GM21786 (cell line): ENCODE data around the gene LYZL4.

ENCODE experiments used
- ATAC-seq: cut with Tn5 transposase; IDR thresholded peaks from one replicate; pipeline ENCODE4 v1.9.1; 2021; ENCODE audit not compliant: unreplicated experiment

LYZL4 gene

GRCh38 chr3:42428830-42429229 lies 18.4 kb upstream of the LYZL4 start:
- ATAC-seq: no peak

GRCh38 chr3:42425736-42426407 lies 15.5 kb upstream of the LYZL4 start:
- no peak for ATAC-seq

GRCh38 chr3:42424911-42425310 lies 14.5 kb upstream of the LYZL4 start:
- no peak for ATAC-seq

GRCh38 chr3:42421818-42422796 lies 11.7 kb upstream of the LYZL4 start:
- ATAC-seq: no peak

- ATAC-seq: no peak
These were observed 9.2 kb upstream of the LYZL4 start for GRCh38 chr3:42419563-42419962.

GRCh38 chr3:42412526-42413155 lies 2.2 kb upstream of the LYZL4 start:
- no peak for ATAC-seq

GRCh38 chr3:42411429-42411828 lies 1.0 kb upstream of the LYZL4 start:
- no peak for ATAC-seq

- no peak for ATAC-seq
These were observed 2.3 kb downstream of the LYZL4 start for GRCh38 chr3:42408156-42408555.

- no peak for ATAC-seq
These were observed 3.5 kb downstream of the LYZL4 start for GRCh38 chr3:42406727-42407450.

GRCh38 chr3:42405857-42406256 lies 4.6 kb downstream of the LYZL4 start:
- ATAC-seq: no peak

- no peak for ATAC-seq
These were observed 6.7 kb downstream of the LYZL4 start for GRCh38 chr3:42403737-42404136.

GRCh38 chr3:42402394-42403096 lies 7.9 kb downstream of the LYZL4 start:
- ATAC-seq: no peak

- no peak for ATAC-seq
These were observed 12.3 kb downstream of the LYZL4 start for GRCh38 chr3:42398080-42398479.

GRCh38 chr3:42397644-42398043 lies 12.8 kb downstream of the LYZL4 start:
- ATAC-seq: no peak

- ATAC-seq: no peak
These were observed 15.7 kb downstream of the LYZL4 start for GRCh38 chr3:42394579-42395288.

GRCh38 chr3:42387802-42388651 lies 22.4 kb downstream of the LYZL4 start:
- ATAC-seq: no peak

GRCh38 chr3:42381551-42382082 lies 28.8 kb downstream of the LYZL4 start:
- no peak for ATAC-seq

GRCh38 chr3:42377681-42378080 lies 32.7 kb downstream of the LYZL4 start:
- ATAC-seq: no peak
